Measurements from ENCODE around the gene INHA.

The INHA gene

GRCh38 chr2:219540784-219541504, 31.2 kb upstream of the INHA start:
- no peak for DNase-seq (ENCODE audit: low spot score)

GRCh38 chr2:219541611-219542180, 30.4 kb upstream of the INHA start:
- DNase-seq (ENCODE audit: low spot score) = peak; percentile 96

GRCh38 chr2:219542931-219543595, 29.0 kb upstream of the INHA start:
- peak; percentile 65 for DNase-seq (ENCODE audit: low spot score)

GRCh38 chr2:219543596-219544358, 28.3 kb upstream of the INHA start, which contains the start of the genes CHPF and TMEM198:
TSS of gene CHPF (minus strand) at chr2:219543809. CDS start at chr2:219543538, 271 bp downstream.
TSS of gene TMEM198 (plus strand) at chr2:219544028. CDS start at chr2:219544728, 700 bp downstream.
- DNase-seq (ENCODE audit: low spot score) = peak; percentile 100

GRCh38 chr2:219544567-219544966, 27.5 kb upstream of the INHA start:
- no peak for DNase-seq (ENCODE audit: low spot score)

- no peak for DNase-seq (ENCODE audit: low spot score)
These were observed 26.7 kb upstream of the INHA start for GRCh38 chr2:219545295-219545942.

GRCh38 chr2:219545943-219546352, 26.2 kb upstream of the INHA start:
- no peak for DNase-seq (ENCODE audit: low spot score)

- no peak for DNase-seq (ENCODE audit: low spot score)
These were observed 24.5 kb upstream of the INHA start for GRCh38 chr2:219547621-219548020.

GRCh38 chr2:219548990-219549389, 23.1 kb upstream of the INHA start:
- no peak for DNase-seq (ENCODE audit: low spot score)

GRCh38 chr2:219549619-219550018, 22.5 kb upstream of the INHA start:
- no peak for DNase-seq (ENCODE audit: low spot score)

- DNase-seq (ENCODE audit: low spot score) = no peak
These were observed 20.4 kb upstream of the INHA start for GRCh38 chr2:219551441-219552381.

GRCh38 chr2:219552382-219553167, 19.5 kb upstream of the INHA start:
- DNase-seq (ENCODE audit: low spot score) = peak; percentile 97

- DNase-seq (ENCODE audit: low spot score) = no peak
These were observed 19.0 kb upstream of the INHA start for GRCh38 chr2:219553168-219553417.

GRCh38 chr2:219553463-219553963, 18.6 kb upstream of the INHA start:
- no peak for DNase-seq (ENCODE audit: low spot score)

GRCh38 chr2:219554350-219554749, 17.8 kb upstream of the INHA start:
- no peak for DNase-seq (ENCODE audit: low spot score)

- DNase-seq (ENCODE audit: low spot score) = no peak
These were observed 16.2 kb upstream of the INHA start for GRCh38 chr2:219555956-219556355.

GRCh38 chr2:219556413-219556812, 15.7 kb upstream of the INHA start:
- no peak for DNase-seq (ENCODE audit: low spot score)

- DNase-seq (ENCODE audit: low spot score) = no peak
These were observed 14.8 kb upstream of the INHA start for GRCh38 chr2:219557320-219557719.

GRCh38 chr2:219557791-219558785, 14.0 kb upstream of the INHA start:
- no peak for DNase-seq (ENCODE audit: low spot score)

All from HuH-7 (cell line).